Calu3 (cell line): ENCODE results near the gene FAM135A. TPM values are rescaled to one million over a fixed set of nuclear protein-coding genes. Genes with fewer than 3 reads are reported as not detected.

Experiments used
- BruUV-seq: library from RNA; stranded (reverse); fragments of 400-500 nt; replicated peaks from 2 replicates; lab custom pipeline; 2021; lab: Mats Ljungman, UMichigan
- CTCF ChIA-PET: fragments of 300-600 bp; sonication (Branson Sonifier 250); formaldehyde crosslinking; loops from one replicate; lab custom pipeline; 2022; ENCODE audit warnings: antibody characterized with exemption; lab: Charles Lee
- DNase-seq: peaks from one replicate; pipeline ENCODE4 v3.0.0; 2022
- H3K27ac Mint-ChIP-seq: one replicate; pipeline ENCODE4 v1.8.0; 2022; ENCODE audit warnings: mixed read lengths; ENCODE audit not compliant: unreplicated experiment
- H3K27me3 Mint-ChIP-seq: one replicate; pipeline ENCODE4 v1.8.0; 2022; ENCODE audit warnings: mixed read lengths; ENCODE audit not compliant: unreplicated experiment
- H3K36me3 Mint-ChIP-seq: one replicate; pipeline ENCODE4 v1.8.0; 2022; ENCODE audit warnings: mild to moderate bottlenecking, moderate library complexity, mixed read lengths; ENCODE audit not compliant: insufficient read depth, unreplicated experiment
- H3K4me1 Mint-ChIP-seq: one replicate; pipeline ENCODE4 v1.8.0; 2022; ENCODE audit warnings: mild to moderate bottlenecking, low read depth, mixed read lengths; ENCODE audit not compliant: unreplicated experiment
- H3K4me3 Mint-ChIP-seq: one replicate; pipeline ENCODE4 v1.8.0; 2022; ENCODE audit warnings: mild to moderate bottlenecking, low read depth, moderate library complexity, mixed read lengths; ENCODE audit not compliant: unreplicated experiment
- H3K9me3 Mint-ChIP-seq: one replicate; pipeline ENCODE4 v1.8.0; 2022; ENCODE audit warnings: low read depth, mixed read lengths; ENCODE audit not compliant: unreplicated experiment
- CTCF ChIP-seq: fragments of 200-600 bp; IDR thresholded peaks from one replicate; pipeline ENCODE4 v1.8.0; 2022; ENCODE audit warnings: antibody characterized with exemption; ENCODE audit not compliant: unreplicated experiment
- intact Hi-C: fragments of 100-400 bp; cut with micrococcal nuclease; formaldehyde crosslinking; loops from one replicate; pipeline ENCODE4 v1.10.0; 2022; ENCODE audit not compliant: unreplicated experiment
- total RNA-seq: library from RNA; stranded (reverse); gene quantifications from 2 replicates; pipeline ENCODE4 v1.2.3, GENCODE V29; 2022

FAM135A gene
- total RNA-seq, 1 experiment from 2014 or later, result 89.2 TPM

- no peaks in the 10 kb centered on the region for H3K9me3 Mint-ChIP-seq
- DNase-seq, result no peak
- no peak overlapping the region for H3K27ac Mint-ChIP-seq
- no TSS peak for BruUV-seq
- no peak overlapping the region for H3K4me3 Mint-ChIP-seq
- no peak for TF ChIP-seq CTCF
- peaks cover 16% of the 10 kb centered on the region for H3K4me1 Mint-ChIP-seq
- intact Hi-C loops, result no loop called here
- CTCF ChIA-PET, result interaction anchor here (0.8 kb wide), 1 partner anchor 207 kb away, joined by 3 read pairs; no protein-coding TSS in a partner anchor
- no peaks in the 10 kb centered on the region for H3K27me3 Mint-ChIP-seq
- H3K36me3 Mint-ChIP-seq, result peaks cover 42% of the 10 kb centered on the region
Measured at GRCh38 chr6:70518723-70519122, 105.4 kb downstream of the FAM135A start.

- Mint-ChIP-seq H3K4me3 (no peak overlapping the region), H3K36me3 (peaks cover 52% of the 10 kb centered on the region), H3K9me3 (no peaks in the 10 kb centered on the region), H3K27ac (peak overlapping the region; percentile 35), H3K27me3 (no peaks in the 10 kb centered on the region), H3K4me1 (peaks cover 16% of the 10 kb centered on the region)
- CTCF ChIA-PET, result interaction anchor here (0.7 to 1.6 kb wide), 7 partner anchors 148 to 435 kb away, joined by 3 to 11 read pairs (median 3); no protein-coding TSS in a partner anchor
- DNase-seq, result no peak
- no peak for TF ChIP-seq CTCF
- intact Hi-C loops, result loop anchor here (1.0 kb wide), 1 partner anchor 166 kb away; no protein-coding TSS in a partner anchor
- BruUV-seq, result no TSS peak
Measured at GRCh38 chr6:70520575-70520974, 107.3 kb downstream of the FAM135A start.

GRCh38 chr6:70524721-70525286 lies 111.5 kb downstream of the FAM135A start:
- H3K4me3 Mint-ChIP-seq, result no peak overlapping the region
- TSS peak; percentile 7 for BruUV-seq
- no peak for TF ChIP-seq CTCF
- H3K4me1 Mint-ChIP-seq, result no peaks in the 10 kb centered on the region
- CTCF ChIA-PET, result no interaction called here
- H3K9me3 Mint-ChIP-seq, result no peaks in the 10 kb centered on the region
- H3K27me3 Mint-ChIP-seq, result no peaks in the 10 kb centered on the region
- no peak overlapping the region for H3K27ac Mint-ChIP-seq
- DNase-seq, result no peak
- intact Hi-C loops, result no loop called here
- peaks cover 62% of the 10 kb centered on the region for H3K36me3 Mint-ChIP-seq

GRCh38 chr6:70527071-70527737 lies 113.9 kb downstream of the FAM135A start:
- no peak for TF ChIP-seq CTCF
- intact Hi-C loops, result no loop called here
- Mint-ChIP-seq H3K9me3 (no peaks in the 10 kb centered on the region), H3K4me3 (no peak overlapping the region), H3K27ac (peak overlapping the region; percentile 9), H3K4me1 (no peaks in the 10 kb centered on the region), H3K27me3 (no peaks in the 10 kb centered on the region), H3K36me3 (peaks cover 66% of the 10 kb centered on the region)
- CTCF ChIA-PET, result interaction anchor here (0.7 kb wide), 1 partner anchor 165 kb away, joined by 3 read pairs; no protein-coding TSS in a partner anchor
- no TSS peak for BruUV-seq
- DNase-seq, result no peak
